HepG2 (cell line): Measurements from ENCODE around the gene UBALD1. TPM values are rescaled to one million over a fixed set of nuclear protein-coding genes. Genes with fewer than 3 reads are reported as not detected.
A peak's percentile ranks its signal among the peaks of the same experiment; 100 is the strongest.

Experiments used
- AHR ChIP-seq: IDR thresholded peaks from 2 replicates; pipeline ENCODE4 v1.6.1; 2018; ENCODE audit warnings: missing genetic modification reagents, missing compliant biosample characterization
- ETV6 ChIP-seq: sonication (generic); formaldehyde crosslinking; conservative IDR thresholded peaks from 2 replicates; pipeline ENCODE4 v1.4.0; 2020; ENCODE audit warnings: missing genetic modification reagents
- GABPB1 ChIP-seq: IDR thresholded peaks from 2 replicates; pipeline ENCODE4 v1.6.1; 2016; ENCODE audit warnings: mild to moderate bottlenecking, missing genetic modification reagents, moderate library complexity, missing compliant biosample characterization
- HDAC2 ChIP-seq: sonication (generic); formaldehyde crosslinking; IDR thresholded peaks from 2 replicates; pipeline ENCODE4 v1.4.0; 2020; ENCODE audit warnings: missing genetic modification reagents
- KDM2A ChIP-seq: sonication (generic); formaldehyde crosslinking; IDR thresholded peaks from 2 replicates; pipeline ENCODE4 v1.4.0; 2020; ENCODE audit warnings: low read depth, missing genetic modification reagents, borderline replicate concordance
- MAFK ChIP-seq, 2 experiments: IDR thresholded peaks in 1 of 2; conservative IDR thresholded peaks in 1 of 2; 2 replicates each; pipeline ENCODE4 v1.6.1; 2011; ENCODE audit warnings: improper control_type of control experiment in 2 of 2, low read length in 2 of 2
- MTF1 ChIP-seq: sonication (generic); formaldehyde crosslinking; IDR thresholded peaks from 2 replicates; pipeline ENCODE4 v1.5.0; 2020; ENCODE audit warnings: missing genetic modification reagents
- MYNN ChIP-seq: sonication (generic); formaldehyde crosslinking; IDR thresholded peaks from 2 replicates; pipeline ENCODE4 v1.4.0; 2020; ENCODE audit warnings: mild to moderate bottlenecking, low read depth, missing genetic modification reagents
- NR2F1 ChIP-seq, 2 experiments: fragments of 450-650 bp in 1 of 2; formaldehyde crosslinking in 1 of 2; IDR thresholded peaks; 2 replicates each; pipeline versions ENCODE4 v1.5.0 to v1.6.1; 2016 to 2020; ENCODE audit warnings: mild to moderate bottlenecking in 1 of 2, missing compliant biosample characterization in 1 of 2, missing genetic modification reagents in 1 of 2, moderate library complexity in 1 of 2
- RBAK ChIP-seq: sonication (generic); formaldehyde crosslinking; IDR thresholded peaks from 2 replicates; pipeline ENCODE4 v1.5.1; 2020; ENCODE audit warnings: mild to moderate bottlenecking, missing genetic modification reagents
- SSRP1 ChIP-seq: IDR thresholded peaks from 2 replicates; pipeline ENCODE4 v1.6.1; 2016; ENCODE audit warnings: control low read depth
- XRCC5 ChIP-seq: fragments of 200-400 bp; formaldehyde crosslinking; optimal IDR thresholded peaks from 2 replicates; pipeline ENCODE3; 2017; ENCODE audit warnings: mild to moderate bottlenecking, low read length
- ZFP82 ChIP-seq: sonication (generic); formaldehyde crosslinking; IDR thresholded peaks from 2 replicates; pipeline ENCODE4 v1.5.1; 2020; ENCODE audit warnings: mild to moderate bottlenecking, missing genetic modification reagents, borderline replicate concordance
- ZNF225 ChIP-seq: sonication (generic); formaldehyde crosslinking; IDR thresholded peaks from 2 replicates; pipeline ENCODE4 v1.4.0; 2020; ENCODE audit warnings: mild to moderate bottlenecking, missing genetic modification reagents
- ZNF329 ChIP-seq: sonication (generic); formaldehyde crosslinking; IDR thresholded peaks from 2 replicates; pipeline ENCODE4 v1.9.0; 2021; ENCODE audit warnings: low read depth, mild to moderate bottlenecking, missing genetic modification reagents
- ZNF660 ChIP-seq: sonication (generic); formaldehyde crosslinking; IDR thresholded peaks from 2 replicates; pipeline ENCODE4 v1.5.1; 2020; ENCODE audit warnings: mild to moderate bottlenecking, low read depth, missing genetic modification reagents, borderline replicate concordance
- ZNF773 ChIP-seq: sonication (generic); formaldehyde crosslinking; IDR thresholded peaks from 2 replicates; pipeline ENCODE4 v1.4.0; 2020; ENCODE audit warnings: missing genetic modification reagents, borderline replicate concordance
- polyA plus RNA-seq, 8 experiments: library from polyadenylated mRNA; depleted of rRNA in 3 of 8; stranded (reverse) in 7 of 8; unstranded in 1 of 8; fragments of >200 nt; fragmentation: Illumina TruSeq in 4 of 8; extraction: Trizol in 4 of 8; gene quantifications; 2 replicates each; pipeline versions ENCODE4 v1.2.1 to v1.2.3, GENCODE V29; 2011 to 2016; ENCODE audit warnings: low read depth in 4 of 8, missing spikeins in 1 of 8, mixed read lengths in 1 of 8; ENCODE audit not compliant: insufficient read depth in 1 of 8
- total RNA-seq, 5 experiments: library from RNA; depleted of rRNA; stranded (reverse); fragments of >200 nt; fragmentation: Illumina TruSeq; extraction: Trizol; gene quantifications; 2 replicates each; pipeline ENCODE4 v1.2.3, GENCODE V29; 2016; ENCODE audit warnings: low read depth in 1 of 5
- TF ChIP-seq, protein P1 (sequence below): sonication (generic); formaldehyde crosslinking; conservative IDR thresholded peaks from 2 replicates; pipeline ENCODE4 v1.8.0; 2022; ENCODE audit warnings: missing genetic modification reagents
- TF ChIP-seq, protein P2 (sequence below): sonication (generic); formaldehyde crosslinking; IDR thresholded peaks from 2 replicates; pipeline ENCODE4 v1.4.0; 2020; ENCODE audit warnings: missing genetic modification reagents
- TF ChIP-seq, protein P3 (sequence below): sonication (generic); formaldehyde crosslinking; IDR thresholded peaks from 2 replicates; pipeline ENCODE4 v1.5.1; 2020; ENCODE audit warnings: missing genetic modification reagents, mild to moderate bottlenecking, borderline replicate concordance
- TF ChIP-seq, protein P4 (sequence below): sonication (generic); formaldehyde crosslinking; conservative IDR thresholded peaks from 2 replicates; pipeline ENCODE4 v1.8.0; 2022; ENCODE audit warnings: low read depth, missing genetic modification reagents
- TF ChIP-seq, protein P5 (sequence below): IDR thresholded peaks from 2 replicates; pipeline ENCODE4 v1.6.1; 2016

Gene UBALD1
- total and polyA plus RNA-seq, 2 of the 13 experiments (the other 11 are each of a cell fraction or from before 2014, with no cell fraction given): 6.8 to 12.3 TPM

DNA sequence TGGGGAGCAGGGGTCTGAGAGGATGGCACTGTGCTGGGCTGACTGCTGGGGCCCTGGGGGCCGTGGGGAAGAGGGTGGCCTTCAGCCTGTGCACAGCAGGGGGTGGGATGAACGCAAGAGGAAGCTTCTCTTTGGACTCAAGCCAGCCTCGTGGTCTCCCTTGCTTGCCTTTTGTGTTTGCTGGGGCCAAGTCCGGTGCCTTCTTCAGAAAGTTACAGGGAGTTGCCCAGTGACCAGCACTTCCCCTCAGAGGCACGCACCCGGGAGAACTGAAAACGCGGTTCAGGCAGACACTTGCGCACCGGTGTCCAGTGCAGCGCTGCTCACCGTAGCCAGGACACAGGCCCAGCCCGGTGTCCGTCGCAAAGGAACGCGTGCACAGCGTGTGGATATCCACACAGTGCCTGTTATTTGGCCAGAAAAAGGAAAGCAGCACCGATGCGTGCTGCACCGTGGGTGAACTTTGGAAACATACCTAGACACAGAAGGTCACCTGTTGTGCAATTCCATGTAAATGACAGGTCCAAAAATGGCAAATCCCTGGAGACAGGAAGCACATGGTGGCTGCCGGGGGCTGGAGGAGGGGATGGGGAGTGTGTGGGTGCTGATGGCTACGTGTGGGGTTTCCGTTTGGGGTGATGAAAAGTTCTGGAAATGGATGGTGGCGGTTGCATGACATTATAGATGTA, 49.2 kb upstream of the UBALD1 start (continued):
- TF ChIP-seq, protein P1, sequence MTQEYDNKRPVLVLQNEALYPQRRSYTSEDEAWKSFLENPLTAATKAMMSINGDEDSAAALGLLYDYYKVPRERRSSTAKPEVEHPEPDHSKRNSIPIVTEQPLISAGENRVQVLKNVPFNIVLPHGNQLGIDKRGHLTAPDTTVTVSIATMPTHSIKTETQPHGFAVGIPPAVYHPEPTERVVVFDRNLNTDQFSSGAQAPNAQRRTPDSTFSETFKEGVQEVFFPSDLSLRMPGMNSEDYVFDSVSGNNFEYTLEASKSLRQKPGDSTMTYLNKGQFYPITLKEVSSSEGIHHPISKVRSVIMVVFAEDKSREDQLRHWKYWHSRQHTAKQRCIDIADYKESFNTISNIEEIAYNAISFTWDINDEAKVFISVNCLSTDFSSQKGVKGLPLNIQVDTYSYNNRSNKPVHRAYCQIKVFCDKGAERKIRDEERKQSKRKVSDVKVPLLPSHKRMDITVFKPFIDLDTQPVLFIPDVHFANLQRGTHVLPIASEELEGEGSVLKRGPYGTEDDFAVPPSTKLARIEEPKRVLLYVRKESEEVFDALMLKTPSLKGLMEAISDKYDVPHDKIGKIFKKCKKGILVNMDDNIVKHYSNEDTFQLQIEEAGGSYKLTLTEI (CRISPR knock-in tag): no peak
- TF ChIP-seq ETV6 (CRISPR knock-in tag) (peak; percentile 65; the same call in 1 of the 2 replicates), ZNF660 (CRISPR knock-in tag) (peak; percentile 87; the same call in 1 of the 2 replicates), NR2F1 (CRISPR knock-in tag; IDR thresholded peaks at IDR 0.05) (peak; percentile 66 to 72), GABPB1 (CRISPR knock-in tag) (peak; percentile 71), MAFK (conservative IDR thresholded peaks at IDR 0.05 in 1 of 2, IDR thresholded peaks at IDR 0.05 in 1 of 2; ENCODE audit: low read length in 2 of 2) (no peak), RBAK (CRISPR knock-in tag) (no peak), MTF1 (no peak), ZNF773 (CRISPR knock-in tag) (peak; percentile 84; the same call in 1 of the 2 replicates), SSRP1 (CRISPR knock-in tag) (no peak), ZFP82 (CRISPR knock-in tag) (peak; percentile 28; the same call in 1 of the 2 replicates), HDAC2 (peak; percentile 79), MYNN (CRISPR knock-in tag) (no peak), XRCC5 (peak; percentile 27), ZNF329 (CRISPR knock-in tag) (peak; percentile 84; the same call in 1 of the 2 replicates), ZNF225 (CRISPR knock-in tag) (peak; percentile 78; the same call in 1 of the 2 replicates), KDM2A (CRISPR knock-in tag) (peak; percentile 94; the same call in 1 of the 2 replicates), AHR (CRISPR knock-in tag) (peak; percentile 89)
- TF ChIP-seq, protein P2, sequence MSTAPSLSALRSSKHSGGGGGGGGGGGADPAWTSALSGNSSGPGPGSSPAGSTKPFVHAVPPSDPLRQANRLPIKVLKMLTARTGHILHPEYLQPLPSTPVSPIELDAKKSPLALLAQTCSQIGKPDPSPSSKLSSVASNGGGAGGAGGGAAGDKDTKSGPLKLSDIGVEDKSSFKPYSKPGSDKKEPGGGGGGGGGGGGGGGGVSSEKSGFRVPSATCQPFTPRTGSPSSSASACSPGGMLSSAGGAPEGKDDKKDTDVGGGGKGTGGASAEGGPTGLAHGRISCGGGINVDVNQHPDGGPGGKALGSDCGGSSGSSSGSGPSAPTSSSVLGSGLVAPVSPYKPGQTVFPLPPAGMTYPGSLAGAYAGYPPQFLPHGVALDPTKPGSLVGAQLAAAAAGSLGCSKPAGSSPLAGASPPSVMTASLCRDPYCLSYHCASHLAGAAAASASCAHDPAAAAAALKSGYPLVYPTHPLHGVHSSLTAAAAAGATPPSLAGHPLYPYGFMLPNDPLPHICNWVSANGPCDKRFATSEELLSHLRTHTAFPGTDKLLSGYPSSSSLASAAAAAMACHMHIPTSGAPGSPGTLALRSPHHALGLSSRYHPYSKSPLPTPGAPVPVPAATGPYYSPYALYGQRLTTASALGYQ (CRISPR knock-in tag): peak; percentile 86
- TF ChIP-seq, protein P3, sequence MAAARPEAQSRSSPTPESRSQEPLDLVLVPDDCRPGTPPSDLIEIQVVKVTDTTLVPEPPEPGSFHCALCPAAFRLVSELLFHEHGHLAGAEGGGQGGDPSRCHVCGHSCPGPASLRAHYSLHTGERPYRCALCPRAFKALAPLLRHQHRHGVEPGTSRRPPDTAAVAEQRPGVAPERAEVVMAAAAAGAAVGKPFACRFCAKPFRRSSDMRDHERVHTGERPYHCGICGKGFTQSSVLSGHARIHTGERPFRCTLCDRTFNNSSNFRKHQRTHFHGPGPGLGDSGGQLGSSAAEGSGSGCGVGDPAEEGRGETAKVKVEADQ (CRISPR knock-in tag): peak; percentile 97
- TF ChIP-seq, protein P4, sequence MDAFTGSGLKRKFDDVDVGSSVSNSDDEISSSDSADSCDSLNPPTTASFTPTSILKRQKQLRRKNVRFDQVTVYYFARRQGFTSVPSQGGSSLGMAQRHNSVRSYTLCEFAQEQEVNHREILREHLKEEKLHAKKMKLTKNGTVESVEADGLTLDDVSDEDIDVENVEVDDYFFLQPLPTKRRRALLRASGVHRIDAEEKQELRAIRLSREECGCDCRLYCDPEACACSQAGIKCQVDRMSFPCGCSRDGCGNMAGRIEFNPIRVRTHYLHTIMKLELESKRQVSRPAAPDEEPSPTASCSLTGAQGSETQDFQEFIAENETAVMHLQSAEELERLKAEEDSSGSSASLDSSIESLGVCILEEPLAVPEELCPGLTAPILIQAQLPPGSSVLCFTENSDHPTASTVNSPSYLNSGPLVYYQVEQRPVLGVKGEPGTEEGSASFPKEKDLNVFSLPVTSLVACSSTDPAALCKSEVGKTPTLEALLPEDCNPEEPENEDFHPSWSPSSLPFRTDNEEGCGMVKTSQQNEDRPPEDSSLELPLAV: no peak
- TF ChIP-seq, protein P5, sequence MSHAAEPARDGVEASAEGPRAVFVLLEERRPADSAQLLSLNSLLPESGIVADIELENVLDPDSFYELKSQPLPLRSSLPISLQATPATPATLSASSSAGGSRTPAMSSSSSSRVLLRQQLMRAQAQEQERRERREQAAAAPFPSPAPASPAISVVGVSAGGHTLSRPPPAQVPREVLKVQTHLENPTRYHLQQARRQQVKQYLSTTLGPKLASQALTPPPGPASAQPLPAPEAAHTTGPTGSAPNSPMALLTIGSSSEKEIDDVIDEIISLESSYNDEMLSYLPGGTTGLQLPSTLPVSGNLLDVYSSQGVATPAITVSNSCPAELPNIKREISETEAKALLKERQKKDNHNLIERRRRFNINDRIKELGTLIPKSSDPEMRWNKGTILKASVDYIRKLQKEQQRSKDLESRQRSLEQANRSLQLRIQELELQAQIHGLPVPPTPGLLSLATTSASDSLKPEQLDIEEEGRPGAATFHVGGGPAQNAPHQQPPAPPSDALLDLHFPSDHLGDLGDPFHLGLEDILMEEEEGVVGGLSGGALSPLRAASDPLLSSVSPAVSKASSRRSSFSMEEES (CRISPR knock-in tag): peak; percentile 87
